Fibroblast of skin of back (primary cell): ENCODE measurements around the gene ZBTB20.
"Not testable (repeated sequence)": the region's sequence is repeated elsewhere in the genome, so short reads cannot be mapped to it uniquely, and the experiment has no call there.

Experiments used
- DNase-seq: peaks from one replicate; pipeline ENCODE4 v3.0.0-alpha.2; 2013

The ZBTB20 gene

GRCh38 chr3:114829783-114830182, 317.3 kb downstream of the ZBTB20 start:
- DNase-seq, result no peak

- peak; percentile 42 for DNase-seq
Observed at GRCh38 chr3:114827495-114827894, 319.6 kb downstream of the ZBTB20 start.

GRCh38 chr3:114824014-114824413, 323.1 kb downstream of the ZBTB20 start:
- DNase-seq, result no peak

DNA sequence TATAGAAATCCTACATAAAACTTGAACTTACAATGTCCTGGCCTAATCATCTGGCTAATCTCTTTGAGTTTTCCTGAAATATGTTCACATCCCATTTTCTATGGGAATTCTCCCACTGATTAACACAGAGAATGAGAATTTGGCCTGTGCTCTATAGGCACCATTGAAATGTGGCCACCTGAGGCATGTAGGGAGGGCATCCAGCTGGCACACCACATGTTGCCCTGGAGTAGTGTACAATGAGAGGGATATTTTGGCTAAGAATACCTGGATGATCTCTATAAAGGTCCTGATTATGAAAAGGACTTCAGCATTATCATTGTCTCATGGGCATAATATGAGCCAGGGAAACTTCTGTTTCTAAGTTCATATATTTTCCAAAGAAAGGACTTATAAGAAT, 324.0 kb downstream of the ZBTB20 start:
- DNase-seq, result no peak

GRCh38 chr3:114816052-114816451, 331.0 kb downstream of the ZBTB20 start:
- no peak for DNase-seq

- DNase-seq, result not testable (repeated sequence)
Observed at GRCh38 chr3:114812541-114813238, 334.4 kb downstream of the ZBTB20 start.

DNA sequence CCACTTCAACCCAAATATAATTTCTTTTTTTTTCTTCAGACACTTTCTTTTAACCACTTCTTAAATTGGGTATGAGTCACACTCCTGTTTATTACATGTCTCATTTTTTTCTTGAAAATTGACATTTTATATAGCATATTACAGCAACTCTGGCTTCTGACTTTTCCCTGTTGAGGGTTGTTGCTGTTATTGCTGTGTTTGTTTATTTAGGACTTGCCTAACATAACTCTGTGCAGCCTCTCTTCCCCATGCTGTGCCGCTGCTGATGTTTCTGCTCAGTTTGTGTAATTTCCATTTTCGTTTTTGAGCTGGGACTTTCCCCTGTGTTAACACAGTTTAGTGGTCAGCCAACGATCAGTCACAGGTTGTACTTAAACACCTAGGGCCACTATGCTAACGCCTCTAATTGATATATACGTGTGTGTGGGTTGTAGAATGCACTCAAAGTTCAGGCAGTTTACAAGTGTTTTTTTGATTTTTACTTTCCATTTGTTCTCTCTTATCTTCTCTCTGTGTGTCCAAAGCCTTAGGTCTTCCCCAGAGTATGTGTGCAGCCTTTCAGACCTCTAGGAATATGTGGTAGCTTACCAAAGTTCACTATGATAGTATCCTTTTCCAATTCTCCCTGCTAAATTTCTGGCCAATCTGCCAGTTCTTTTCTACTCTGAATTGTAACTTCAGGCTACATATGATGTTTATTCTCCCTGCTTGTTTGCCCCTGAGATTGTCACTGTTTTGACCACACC, 337.2 kb downstream of the ZBTB20 start:
- DNase-seq, result no peak

DNA sequence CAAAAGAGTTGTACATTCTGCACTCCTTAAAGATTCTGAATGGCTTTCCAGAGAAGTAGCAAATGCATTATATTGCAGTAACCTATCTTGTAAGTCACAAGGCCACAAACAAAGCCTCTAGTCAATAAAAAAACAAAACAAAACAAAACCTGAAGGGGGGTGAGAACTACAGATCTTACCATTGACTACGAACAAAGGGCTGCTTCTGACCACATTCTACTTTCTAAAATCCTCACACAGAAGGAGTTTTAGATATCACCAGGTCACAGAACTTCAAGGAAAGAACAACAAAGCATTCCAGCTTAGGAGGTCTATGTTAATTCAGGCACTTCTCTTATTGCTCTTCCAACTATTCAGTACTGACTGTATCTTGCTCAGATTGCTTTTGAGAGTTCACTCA, 343.0 kb downstream of the ZBTB20 start:
- DNase-seq, result no peak

GRCh38 chr3:114803042-114803695, 343.9 kb downstream of the ZBTB20 start:
- peak; percentile 20 for DNase-seq

DNA sequence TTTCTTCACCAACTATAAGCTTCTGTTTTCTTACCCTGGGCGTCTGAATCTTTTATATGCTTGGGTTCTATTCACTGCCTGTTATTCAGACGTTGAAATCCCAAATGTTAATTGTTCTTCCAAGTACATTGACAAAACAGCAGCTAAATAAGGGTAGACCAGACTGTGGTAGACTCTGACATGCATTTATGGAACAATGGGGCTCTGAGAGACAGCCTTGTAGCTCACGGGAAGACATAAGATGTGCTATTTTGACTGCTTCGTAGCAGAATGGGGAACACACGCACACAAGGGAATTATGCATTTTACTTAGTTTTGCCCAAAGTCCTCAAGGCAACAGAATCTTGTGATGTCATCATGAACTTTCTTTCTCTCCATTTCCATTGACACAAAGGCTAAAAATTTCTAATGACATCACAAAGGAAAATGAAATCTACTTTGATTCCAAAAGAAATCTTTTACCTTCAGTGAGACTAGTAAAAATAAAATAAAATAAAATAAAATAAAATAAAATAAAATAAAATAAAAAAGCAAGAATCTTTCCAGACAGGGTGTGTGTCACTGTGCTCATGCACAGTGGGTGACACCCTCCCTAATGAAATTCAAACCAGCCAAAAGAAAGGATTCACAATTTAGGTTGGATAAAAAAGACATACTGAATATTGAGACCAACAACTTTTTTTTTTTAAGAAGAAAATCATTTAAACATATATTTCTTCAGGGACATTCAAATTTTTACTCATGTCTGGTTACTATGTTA, 346.6 kb downstream of the ZBTB20 start:
- DNase-seq, result no peak

GRCh38 chr3:114799816-114800215, 347.3 kb downstream of the ZBTB20 start:
- no peak for DNase-seq

GRCh38 chr3:114796796-114797195, 350.3 kb downstream of the ZBTB20 start:
- DNase-seq, result no peak

- no peak for DNase-seq
Observed at GRCh38 chr3:114794894-114795630, 352.0 kb downstream of the ZBTB20 start.

GRCh38 chr3:114792159-114792918, 354.7 kb downstream of the ZBTB20 start:
- DNase-seq, result no peak

- DNase-seq, result no peak
Observed at GRCh38 chr3:114790752-114791151, 356.3 kb downstream of the ZBTB20 start.

GRCh38 chr3:114789803-114790202, 357.3 kb downstream of the ZBTB20 start:
- no peak for DNase-seq

DNA sequence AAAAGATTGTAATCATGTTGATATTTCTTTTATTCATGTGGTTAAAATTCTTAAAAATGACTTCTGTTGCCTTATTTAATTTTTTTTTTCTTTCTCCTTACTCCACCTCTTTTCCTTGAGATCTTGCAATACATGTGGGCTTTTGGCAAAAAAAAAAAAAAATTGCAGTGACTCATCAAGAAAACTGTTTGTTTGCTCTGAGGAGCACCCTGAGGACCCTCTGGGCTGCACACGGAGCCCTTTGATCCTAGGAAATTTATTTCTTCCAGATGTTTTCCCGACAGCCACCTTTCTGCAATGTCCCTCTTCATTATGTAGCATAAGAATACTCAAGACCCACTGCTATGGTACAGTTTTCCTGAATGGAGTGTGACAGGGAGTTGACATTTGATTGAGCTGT, 371.7 kb downstream of the ZBTB20 start:
- DNase-seq, result no peak

DNA sequence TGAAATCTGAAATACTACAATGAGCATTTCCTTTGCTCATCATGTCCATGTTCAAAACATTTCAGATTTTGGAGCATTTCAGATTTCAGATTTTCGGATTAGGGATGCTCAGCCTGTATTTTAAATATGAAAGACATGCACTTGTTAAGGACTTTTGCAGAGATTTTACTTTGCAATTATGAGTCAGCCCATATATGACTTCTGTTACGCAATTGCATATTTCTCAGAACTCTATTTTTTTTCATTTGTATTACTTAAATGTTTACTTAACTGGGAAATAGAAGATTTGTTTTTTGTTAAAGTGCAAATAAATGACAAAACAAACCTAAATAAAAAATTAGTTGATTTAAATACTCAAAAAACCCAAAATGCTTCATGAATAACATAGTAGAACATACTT, 376.2 kb downstream of the ZBTB20 start:
- peak; percentile 20 for DNase-seq

DNA sequence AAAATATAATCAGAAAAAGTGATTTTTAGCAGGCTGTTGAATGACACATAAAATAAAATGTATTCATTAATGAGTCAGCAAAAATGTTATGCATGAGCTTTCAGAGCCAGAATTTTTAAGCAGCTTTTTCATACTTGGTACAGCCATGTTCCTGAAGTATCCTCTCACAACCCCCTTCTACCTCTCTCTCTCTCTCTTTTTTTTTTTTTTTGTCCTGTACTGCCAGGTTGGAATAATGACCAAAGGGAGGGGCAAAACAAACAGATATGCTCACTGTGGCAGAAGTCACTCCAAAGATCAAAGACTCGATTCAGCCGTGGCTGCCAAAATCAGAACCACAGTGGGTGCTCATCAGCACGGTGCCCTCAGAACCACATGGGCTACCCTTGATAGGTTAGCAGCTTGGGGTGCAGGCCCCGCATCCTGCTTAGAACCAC, 383.0 kb downstream of the ZBTB20 start:
- DNase-seq, result peak; percentile 44

GRCh38 chr3:114762144-114762543, 384.9 kb downstream of the ZBTB20 start:
- no peak for DNase-seq

- DNase-seq, result no peak
Observed at GRCh38 chr3:114760679-114761078, 386.4 kb downstream of the ZBTB20 start.
